Suprapubic skin (tissue), 4 donors: ENCODE results near the gene RAP1A.

Source experiments
- POLR2A ChIP-seq, 2 donors: fragments of 450-650 bp; IDR thresholded peaks; one replicate each; pipeline ENCODE4 v1.6.1; 2017; ENCODE audit warnings: antibody characterized with exemption in 2 of 2, mild to moderate bottlenecking in 2 of 2, moderate library complexity in 2 of 2
- POLR2AphosphoS5 ChIP-seq, 3 donors: sonication (generic); formaldehyde crosslinking; IDR thresholded peaks; one replicate each; pipeline ENCODE4 v1.6.1; 2017; ENCODE audit warnings: antibody characterized with exemption in 3 of 3

DNA sequence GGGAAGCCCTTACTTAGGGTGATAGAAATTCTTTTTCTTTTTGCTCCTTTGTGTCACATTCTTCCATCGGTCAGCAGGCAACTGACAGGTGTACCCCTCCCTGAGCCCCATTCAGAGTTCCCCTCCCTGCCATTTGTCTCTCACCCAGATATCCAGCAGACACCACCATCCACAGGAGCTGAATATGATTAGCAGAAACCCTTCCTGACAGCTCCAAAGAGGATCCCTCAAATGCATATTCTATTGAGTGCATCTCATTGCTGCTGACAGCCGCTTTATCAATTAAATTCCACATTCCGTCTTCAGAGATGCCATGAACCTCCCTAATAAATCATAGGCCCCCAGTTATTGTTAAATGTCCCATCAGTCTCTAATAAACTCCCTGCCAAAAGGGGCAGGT lies 130.0 kb downstream of the RAP1A start:
- TF ChIP-seq POLR2AphosphoS5 (IDR thresholded peaks at IDR 0.05) (no peak), POLR2A (IDR thresholded peaks at IDR 0.05) (no peak)
